ENCODE data around the gene THTPA.

- TF ChIP-seq TAF1 (IDR thresholded peaks at IDR 0.05; ENCODE audit: low read depth) (no peak), RAD21 (IDR thresholded peaks at IDR 0.05; ENCODE audit: low read depth) (no peak), YY1 (IDR thresholded peaks at IDR 0.05; ENCODE audit: low read depth) (no peak), EP300 (IDR thresholded peaks at IDR 0.05; ENCODE audit: borderline replicate concordance) (no peak), CEBPB (IDR thresholded peaks at IDR 0.05) (no peak), EGR1 (IDR thresholded peaks at IDR 0.05) (no peak)
Observed at GRCh38 chr14:23538785-23539184, 17.3 kb upstream of the THTPA start.

All from Ishikawa (cell line).